ENCODE data around the gene GAL3ST2. TPM values are rescaled to one million over a fixed set of nuclear protein-coding genes. Genes with fewer than 3 reads are reported as not detected.
"Not testable (repeated sequence)": the region's sequence is repeated elsewhere in the genome, so short reads cannot be mapped to it uniquely, and the experiment has no call there.

GAL3ST2 gene
- total RNA-seq, 4 donors from 2014 or later, result 0.40 TPM; not detected in 3

DNA sequence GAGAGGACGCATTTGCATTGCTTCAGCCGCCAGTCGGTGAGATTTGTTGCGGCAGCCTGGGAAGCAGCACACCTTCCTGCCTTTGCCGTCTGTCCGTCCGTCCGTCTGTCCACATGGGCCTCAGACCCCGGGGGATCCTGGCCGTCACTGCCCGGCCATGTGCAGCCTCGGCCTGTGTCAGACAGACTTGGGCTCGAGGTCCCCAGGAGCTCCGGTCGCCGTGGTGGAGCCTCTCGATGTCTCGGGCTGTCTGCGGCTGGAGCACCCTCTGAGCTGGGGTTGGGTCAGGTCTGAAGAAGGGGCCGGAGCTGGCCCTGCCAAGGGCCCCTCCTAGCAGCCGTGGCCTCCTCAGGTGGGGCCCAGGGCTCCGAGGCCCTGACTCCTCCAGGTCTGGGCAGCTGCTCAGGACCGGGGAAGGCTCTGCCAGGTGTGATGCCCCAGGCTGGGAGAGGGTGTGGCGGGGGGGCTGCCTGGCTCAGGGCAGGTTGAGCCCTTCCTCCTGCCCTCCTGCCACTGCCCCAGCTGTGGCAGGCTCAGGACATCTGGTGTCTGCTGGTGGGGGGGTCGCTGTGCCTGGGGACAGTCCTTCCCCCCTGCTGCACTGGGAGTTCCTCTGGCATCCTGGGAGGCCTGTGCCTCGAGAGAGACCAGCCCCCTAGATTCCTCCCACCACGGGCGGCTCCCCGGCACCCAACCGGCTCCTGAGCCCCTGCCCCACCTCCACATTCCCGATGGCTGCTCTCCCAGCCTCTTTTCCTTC lies 44.2 kb downstream of the GAL3ST2 start:
- H3K9me3 ChIP-seq, result no peaks in the 10 kb centered on the region
- TF ChIP-seq EP300 (IDR thresholded peaks at IDR 0.05), result no peak
- TF ChIP-seq POLR2A (IDR thresholded peaks at IDR 0.05), result no peak
- TF ChIP-seq POLR2AphosphoS5 (IDR thresholded peaks at IDR 0.05), result no peak
- TF ChIP-seq, protein P1, sequence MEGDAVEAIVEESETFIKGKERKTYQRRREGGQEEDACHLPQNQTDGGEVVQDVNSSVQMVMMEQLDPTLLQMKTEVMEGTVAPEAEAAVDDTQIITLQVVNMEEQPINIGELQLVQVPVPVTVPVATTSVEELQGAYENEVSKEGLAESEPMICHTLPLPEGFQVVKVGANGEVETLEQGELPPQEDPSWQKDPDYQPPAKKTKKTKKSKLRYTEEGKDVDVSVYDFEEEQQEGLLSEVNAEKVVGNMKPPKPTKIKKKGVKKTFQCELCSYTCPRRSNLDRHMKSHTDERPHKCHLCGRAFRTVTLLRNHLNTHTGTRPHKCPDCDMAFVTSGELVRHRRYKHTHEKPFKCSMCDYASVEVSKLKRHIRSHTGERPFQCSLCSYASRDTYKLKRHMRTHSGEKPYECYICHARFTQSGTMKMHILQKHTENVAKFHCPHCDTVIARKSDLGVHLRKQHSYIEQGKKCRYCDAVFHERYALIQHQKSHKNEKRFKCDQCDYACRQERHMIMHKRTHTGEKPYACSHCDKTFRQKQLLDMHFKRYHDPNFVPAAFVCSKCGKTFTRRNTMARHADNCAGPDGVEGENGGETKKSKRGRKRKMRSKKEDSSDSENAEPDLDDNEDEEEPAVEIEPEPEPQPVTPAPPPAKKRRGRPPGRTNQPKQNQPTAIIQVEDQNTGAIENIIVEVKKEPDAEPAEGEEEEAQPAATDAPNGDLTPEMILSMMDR (IDR thresholded peaks at IDR 0.05), result no peak
- WGBS, 2 donors (ENCODE audit: low coverage in 1 of 2), result 64 to 86% methylated on average over 7 of the region's 31 CpGs
- H3K4me3 ChIP-seq, result no peak overlapping the region
- no peak overlapping the region for H3K27ac ChIP-seq
- no peaks in the 10 kb centered on the region for H3K4me1 ChIP-seq
- no peak for ATAC-seq
- no peaks in the 10 kb centered on the region for H3K36me3 ChIP-seq
- H3K27me3 ChIP-seq, result peaks cover 56% of the 10 kb centered on the region

DNA sequence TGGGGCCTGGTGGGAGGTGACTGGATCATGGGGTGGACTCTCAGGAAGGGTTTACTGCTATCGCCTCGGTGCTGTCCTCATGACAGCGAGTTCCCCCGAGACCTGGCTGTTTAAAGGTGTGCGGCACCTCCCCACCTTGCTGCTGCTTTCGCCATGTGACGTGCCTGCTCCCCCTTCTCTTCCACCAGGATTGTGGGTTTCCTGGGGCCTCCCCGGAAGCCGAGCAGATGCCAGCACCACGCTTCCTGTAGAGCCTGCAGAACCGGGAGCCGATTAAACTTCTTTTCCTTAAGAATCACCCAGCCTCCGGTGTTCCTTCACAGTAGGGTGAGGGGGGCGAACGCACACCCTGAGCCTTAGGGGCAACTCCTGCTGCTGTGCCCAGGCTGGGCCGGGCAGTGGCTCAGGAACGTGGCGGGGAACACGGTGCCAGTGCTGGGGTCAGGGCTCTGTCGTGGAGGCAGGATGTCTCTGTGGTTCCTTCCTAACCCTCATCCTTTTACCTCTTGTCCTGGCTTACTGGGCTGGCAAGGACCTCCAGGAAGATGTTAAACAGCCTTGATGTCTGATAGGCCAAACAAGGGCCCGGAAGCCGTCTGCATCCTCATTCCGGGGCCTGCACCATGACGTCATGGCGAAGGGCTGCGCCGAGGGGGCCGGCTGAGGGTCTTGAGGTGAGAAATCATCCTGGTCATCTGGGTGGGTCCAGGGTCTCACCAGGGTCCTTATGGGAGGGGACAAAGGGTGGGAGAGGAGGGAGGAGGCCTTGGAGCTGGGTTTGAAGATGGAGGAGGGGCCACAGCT lies 45.0 kb downstream of the GAL3ST2 start:
- peaks cover 0 to 2% (median 0%) of the 10 kb centered on the region in 3 donors for H3K9me3 ChIP-seq
- H3K4me1 ChIP-seq, result no peaks in the 10 kb centered on the region
- H3K4me3 ChIP-seq, result no peak overlapping the region
- no peak for ATAC-seq
- no peak for TF ChIP-seq POLR2AphosphoS5 (IDR thresholded peaks at IDR 0.05)
- TF ChIP-seq POLR2A (IDR thresholded peaks at IDR 0.05), result no peak
- no peak for TF ChIP-seq EP300 (IDR thresholded peaks at IDR 0.05)
- TF ChIP-seq, protein P1 (IDR thresholded peaks at IDR 0.05), result no peak
- H3K27ac ChIP-seq, result no peak overlapping the region
- H3K27me3 ChIP-seq, result peaks cover 55% of the 10 kb centered on the region
- no peaks in the 10 kb centered on the region for H3K36me3 ChIP-seq
- WGBS, 2 donors (ENCODE audit: low coverage in 1 of 2), result 57 to 93% methylated on average over 3 to 4 of the region's 28 CpGs

DNA sequence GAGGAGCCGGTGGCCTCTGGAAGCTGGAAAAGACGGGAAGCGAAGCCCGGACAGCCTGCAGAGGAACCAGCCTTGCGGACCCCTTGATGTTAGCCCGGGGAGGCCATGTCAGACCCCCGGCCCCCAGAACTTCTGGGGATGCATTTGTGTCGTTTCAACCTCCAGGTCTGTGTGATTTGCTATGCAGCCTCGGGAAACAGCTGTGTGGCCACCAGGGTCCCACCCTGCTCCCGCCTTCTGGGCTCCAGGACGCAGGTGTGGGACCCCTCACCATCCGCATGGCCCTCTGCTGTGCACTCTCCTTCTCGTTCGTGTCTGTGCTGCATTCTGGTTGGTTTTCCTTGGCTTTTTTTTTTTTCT lies 45.6 kb downstream of the GAL3ST2 start:
- no peak for ATAC-seq
- 44 to 83% methylated on average over 4 to 14 of the region's 14 CpGs for WGBS, 2 donors (ENCODE audit: low coverage in 1 of 2)
- no peaks in the 10 kb centered on the region for H3K4me1 ChIP-seq

DNA sequence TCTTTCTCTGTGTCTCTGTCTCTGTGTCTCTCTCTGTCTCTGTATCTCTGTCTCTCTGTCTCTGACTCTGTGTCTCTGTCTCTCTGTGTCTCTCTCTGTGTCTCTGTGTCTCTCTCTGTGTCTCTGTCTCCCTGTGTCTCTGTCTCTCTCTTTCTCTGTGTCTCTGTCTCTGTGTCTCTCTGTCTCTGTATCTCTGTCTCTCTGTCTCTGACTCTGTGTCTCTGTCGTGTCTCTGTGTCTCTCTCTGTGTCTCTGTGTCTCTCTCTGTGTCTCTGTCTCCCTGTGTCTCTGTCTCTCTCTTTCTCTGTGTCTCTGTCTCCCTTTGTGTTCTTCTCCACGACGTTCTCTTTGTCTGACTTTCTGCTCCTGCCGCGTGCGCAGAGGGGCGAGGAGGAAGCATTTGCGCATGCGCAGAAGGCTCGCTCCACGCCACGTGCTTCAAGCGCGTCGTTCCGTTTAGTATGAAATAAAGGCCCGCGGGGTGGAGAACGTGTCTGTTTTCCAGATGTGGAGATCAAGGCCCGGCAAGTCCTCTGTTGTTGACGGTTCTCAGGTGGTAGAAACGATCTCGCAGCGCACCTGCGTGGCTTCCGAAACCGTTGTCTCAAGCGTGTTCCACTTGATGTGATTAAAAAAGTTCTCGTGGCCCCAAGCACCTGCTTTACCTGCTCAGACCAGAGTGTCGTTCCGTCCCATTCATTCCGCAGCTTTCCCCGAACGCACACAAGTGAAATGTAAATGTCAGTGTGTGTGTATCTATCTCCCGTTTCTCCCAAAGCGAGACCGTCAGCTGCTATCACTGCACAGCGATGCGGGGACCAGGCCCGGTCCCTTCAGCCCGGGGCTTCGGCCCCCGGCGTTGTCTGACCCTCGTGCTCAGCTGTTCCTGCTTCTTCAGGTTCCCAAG lies 47.2 kb downstream of the GAL3ST2 start:
- not testable (repeated sequence) for H3K27ac ChIP-seq, H3K36me3 ChIP-seq, H3K4me3 ChIP-seq, ATAC-seq, H3K4me1 ChIP-seq
- Histone ChIP-seq H3K9me3 (peaks cover 0 to 18% (median 0%) of the 10 kb centered on the region in 3 donors), H3K27me3 (peaks cover 37% of the 10 kb centered on the region)
- 84 to 85% methylated on average over 25 to 26 of the region's 45 CpGs for WGBS, 2 donors (ENCODE audit: low coverage in 1 of 2)

More for the DNA sequence above, 45.6 kb downstream of the GAL3ST2 start:
- Histone ChIP-seq H3K27me3 (peaks cover 51% of the 10 kb centered on the region), H3K36me3 (no peaks in the 10 kb centered on the region), H3K27ac (no peak overlapping the region), H3K4me3 (no peak overlapping the region), H3K9me3 (peaks cover 0 to 8% (median 0%) of the 10 kb centered on the region in 3 donors)
- TF ChIP-seq POLR2A (IDR thresholded peaks at IDR 0.05) (no peak), POLR2AphosphoS5 (IDR thresholded peaks at IDR 0.05) (no peak), EP300 (IDR thresholded peaks at IDR 0.05) (no peak)
- TF ChIP-seq, protein P1 (IDR thresholded peaks at IDR 0.05), result no peak

DNA sequence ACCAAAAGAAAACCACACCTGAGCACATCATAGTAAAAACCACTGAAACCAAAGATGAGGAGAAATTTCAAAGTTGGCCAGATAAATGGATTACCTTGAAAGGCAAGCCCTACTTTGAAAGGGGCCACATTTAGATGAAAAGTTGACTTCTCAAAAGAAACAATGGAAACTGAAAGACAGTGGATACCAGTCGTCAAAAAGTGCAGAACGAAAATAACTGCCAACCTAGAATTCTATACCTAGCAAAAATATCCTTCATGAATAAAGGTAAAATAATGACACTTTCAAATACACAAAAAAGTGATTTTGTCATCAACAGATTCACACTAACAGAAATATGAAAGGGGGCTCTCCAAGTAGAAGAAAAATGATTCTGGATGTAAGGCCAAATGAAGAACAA lies 50.8 kb downstream of the GAL3ST2 start:
- peaks cover 11% of the 10 kb centered on the region for H3K27me3 ChIP-seq
- no peaks in the 10 kb centered on the region for H3K36me3 ChIP-seq
- H3K4me3 ChIP-seq, result no peak overlapping the region
- H3K4me1 ChIP-seq, result no peaks in the 10 kb centered on the region
- peaks cover 0 to 18% (median 0%) of the 10 kb centered on the region in 3 donors for H3K9me3 ChIP-seq
- no peak overlapping the region for H3K27ac ChIP-seq
- ATAC-seq, result no peak
- TF ChIP-seq POLR2AphosphoS5 (IDR thresholded peaks at IDR 0.05), result no peak
- no peak for TF ChIP-seq POLR2A (IDR thresholded peaks at IDR 0.05)
- no peak for TF ChIP-seq EP300 (IDR thresholded peaks at IDR 0.05)
- TF ChIP-seq, protein P1 (IDR thresholded peaks at IDR 0.05), result no peak
- WGBS, 2 donors (ENCODE audit: low coverage in 1 of 2), result 73 to 75% methylated on average over 2 of the region's 2 CpGs

All from gastroesophageal sphincter (tissue), 4 donors.